HL-60/S4 treated with phorbol 12-myristate 13-acetate at 8.2 ng/mL for 4 days and 3 days (cell line): Measurements from ENCODE around the gene GALNT4.

Experiments
- in situ Hi-C: fragments of 300-500 bp; cut with MboI; formaldehyde crosslinking; loops from 2 replicates; pipeline ENCODE4 v1.15.0; 2022; ENCODE audit warnings: low sequenced_read_pairs

Gene GALNT4

DNA sequence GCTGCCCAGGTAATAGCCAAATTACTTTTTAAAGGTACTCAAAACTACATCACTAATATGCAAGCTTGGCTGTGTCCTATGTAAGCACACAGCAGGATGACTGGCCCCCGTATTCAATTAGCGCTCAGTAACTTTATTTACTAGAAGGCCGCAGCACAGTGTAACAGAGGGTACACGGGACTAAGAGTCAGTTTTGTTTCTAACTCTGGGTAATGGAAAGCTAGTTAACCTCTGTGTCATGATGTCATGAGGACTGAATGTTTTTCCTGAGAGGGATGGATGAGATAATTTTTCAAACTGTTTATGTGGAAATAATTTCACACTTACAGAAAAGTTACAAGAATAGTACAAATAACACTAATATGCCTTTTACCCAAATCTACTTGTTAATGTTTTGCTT, 27.1 kb downstream of the GALNT4 start:
- in situ Hi-C loops = no loop called here

DNA sequence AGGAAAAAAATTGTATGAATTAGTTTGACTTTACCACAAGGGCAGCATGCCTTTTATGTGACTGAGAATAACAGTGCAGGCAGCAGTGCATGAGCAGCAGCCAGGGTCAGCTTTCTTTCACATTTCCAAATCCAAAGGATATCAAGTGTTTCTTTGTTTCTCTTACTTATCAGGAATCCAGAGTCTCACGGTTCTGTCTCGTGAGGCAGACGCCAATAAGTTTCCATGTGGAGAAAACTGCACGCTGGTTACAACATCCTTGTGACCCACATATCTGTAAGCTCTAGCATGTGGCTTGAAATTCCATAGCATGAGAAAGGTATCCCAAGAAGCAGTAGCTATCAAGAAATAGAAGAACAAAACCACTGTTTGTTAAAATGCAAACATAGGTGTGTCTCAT, 27.6 kb downstream of the GALNT4 start:
- in situ Hi-C loops = no loop called here

DNA sequence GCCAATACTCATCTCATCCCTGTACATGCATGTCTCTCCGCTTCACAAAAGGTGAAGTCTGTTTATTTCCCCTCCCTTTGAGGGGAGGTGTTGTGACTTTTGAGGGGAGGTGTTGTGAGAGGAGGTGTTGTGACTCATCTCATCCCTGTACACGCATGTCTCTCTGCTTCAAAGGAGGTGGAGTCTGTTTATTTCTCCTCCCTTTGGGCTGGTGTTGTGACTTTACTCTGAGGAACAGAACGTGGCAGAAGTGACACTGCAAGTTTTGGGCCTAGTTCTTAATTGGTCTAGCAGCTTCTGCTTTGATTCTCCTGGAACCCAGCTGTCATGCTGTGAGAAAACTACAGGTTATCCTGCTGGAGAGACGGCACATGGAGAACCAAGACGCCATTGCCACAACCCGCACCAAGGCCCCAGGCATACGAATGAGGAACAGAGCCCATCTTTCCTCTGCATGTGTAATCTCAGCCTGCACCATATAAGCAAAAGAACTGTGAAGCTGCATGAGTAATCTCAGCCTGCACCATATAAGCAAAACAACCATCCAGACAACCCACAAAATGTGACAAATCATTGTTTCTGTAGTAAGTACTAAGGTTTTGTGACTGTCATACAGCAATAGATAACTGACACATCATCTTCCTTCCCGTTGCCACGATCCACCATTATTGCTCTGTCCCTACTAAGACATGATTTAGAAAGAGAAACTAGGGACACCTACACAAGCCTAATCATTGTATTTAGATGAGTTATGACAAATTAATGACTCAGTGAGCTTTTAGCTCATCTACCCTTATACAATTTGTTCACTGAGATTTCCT, 30.0 kb downstream of the GALNT4 start:
- in situ Hi-C loops = no loop called here

DNA sequence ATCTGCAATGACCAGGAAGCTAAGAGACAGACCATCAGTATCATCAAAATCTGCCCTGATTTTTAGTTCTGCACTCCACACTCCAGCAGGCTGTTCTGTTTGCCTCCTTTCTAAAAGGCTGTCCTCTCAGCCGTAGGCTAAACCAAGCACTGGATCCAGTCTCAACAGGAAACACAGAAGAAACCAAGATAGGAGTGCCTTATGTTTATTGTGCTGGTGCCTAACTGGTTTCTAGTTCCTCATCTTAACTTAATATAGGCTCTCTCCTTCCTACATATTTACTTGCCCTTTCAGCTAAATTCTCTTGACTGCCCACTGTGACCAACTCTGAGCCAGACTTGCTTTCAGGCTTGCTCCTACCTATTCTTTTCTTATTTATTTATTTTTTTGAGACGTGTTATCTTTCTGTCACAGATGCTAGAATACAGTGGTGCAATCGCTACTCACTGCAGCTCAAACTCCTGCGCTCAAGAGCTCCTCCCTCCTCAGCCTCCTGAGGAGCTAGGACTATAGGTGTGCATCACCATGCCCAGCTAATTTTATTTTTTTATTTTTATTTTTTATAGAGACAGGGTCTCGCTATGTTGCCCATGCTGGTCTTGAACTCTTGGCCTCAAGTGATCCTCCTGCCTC, 30.8 kb downstream of the GALNT4 start:
- in situ Hi-C loops = no loop called here

DNA sequence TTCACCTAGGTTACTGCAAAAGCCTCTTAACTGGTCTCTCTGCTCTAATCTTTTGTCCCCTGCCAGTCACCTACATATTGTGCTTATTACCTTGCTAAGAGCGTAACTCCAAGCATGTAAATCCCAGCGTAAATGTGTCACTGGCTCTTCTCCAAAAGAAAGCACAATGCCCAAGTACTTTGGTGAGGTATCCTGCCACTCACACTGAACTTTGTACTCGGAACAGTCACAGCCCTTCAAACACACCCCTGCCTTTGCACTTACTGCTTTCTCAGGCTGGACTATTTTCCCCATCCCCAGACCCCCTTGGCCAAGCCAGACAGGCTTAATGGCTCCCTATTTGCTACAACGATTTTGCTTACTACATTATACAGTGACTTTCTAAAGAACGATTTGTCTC, 31.7 kb downstream of the GALNT4 start:
- in situ Hi-C loops = no loop called here

DNA sequence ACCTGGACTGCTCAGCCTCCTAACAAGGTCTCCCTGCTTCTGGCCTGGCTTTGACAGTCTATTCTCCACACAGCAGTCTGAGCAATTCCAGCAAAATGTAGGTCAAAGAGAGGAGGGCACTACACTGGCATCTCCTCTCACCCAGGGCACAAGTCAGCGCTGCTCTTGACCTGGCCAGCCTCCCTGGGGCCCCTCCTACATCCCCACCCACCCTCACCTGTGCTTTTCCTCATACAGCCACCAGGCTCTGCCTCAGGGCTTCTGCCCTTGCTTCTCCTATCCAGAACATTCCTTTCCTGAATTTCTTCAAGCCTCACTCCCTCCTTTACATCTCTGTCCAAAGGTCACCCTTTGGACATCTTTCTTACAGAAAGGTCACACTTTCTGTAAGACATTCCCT, 33.7 kb downstream of the GALNT4 start:
- in situ Hi-C loops = no loop called here

DNA sequence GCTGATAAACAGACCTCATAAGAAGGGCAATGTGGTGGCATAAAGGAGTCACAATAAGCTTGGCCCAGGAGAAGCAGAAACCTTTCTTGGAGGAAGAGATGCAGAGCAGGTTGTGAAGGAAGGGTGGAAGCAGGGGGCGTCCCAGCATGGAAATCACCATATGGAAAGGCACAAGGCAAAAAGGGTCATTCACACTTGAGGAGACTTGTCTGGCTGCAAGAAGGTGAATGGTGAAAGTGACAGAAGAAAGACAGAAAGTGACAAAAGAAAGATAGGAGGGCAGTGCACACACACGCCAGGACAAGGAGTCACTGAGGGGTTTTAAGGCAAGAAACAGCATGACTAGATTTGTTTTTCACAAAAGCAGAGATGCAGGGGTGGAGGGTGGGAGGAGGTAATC, 38.3 kb downstream of the GALNT4 start:
- in situ Hi-C loops = no loop called here

DNA sequence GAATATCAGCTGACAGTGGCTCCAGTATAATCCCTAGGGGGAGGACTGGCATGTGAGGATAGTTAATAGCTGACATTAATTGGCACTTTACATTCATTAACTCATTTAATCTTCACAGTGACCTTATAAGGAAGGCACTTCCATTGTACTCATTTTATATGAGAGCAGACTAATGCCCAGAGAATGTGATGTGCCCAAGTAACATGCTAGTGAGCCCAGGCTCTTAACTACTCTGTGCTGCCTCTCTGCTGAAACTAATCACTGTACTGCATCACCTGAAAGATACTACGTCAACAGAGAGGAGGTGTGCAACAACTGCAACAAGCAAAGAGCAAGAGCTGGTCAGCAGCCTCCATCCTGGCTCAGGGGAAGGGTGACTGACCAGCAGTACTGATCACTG, 40.1 kb downstream of the GALNT4 start:
- in situ Hi-C loops = no loop called here

DNA sequence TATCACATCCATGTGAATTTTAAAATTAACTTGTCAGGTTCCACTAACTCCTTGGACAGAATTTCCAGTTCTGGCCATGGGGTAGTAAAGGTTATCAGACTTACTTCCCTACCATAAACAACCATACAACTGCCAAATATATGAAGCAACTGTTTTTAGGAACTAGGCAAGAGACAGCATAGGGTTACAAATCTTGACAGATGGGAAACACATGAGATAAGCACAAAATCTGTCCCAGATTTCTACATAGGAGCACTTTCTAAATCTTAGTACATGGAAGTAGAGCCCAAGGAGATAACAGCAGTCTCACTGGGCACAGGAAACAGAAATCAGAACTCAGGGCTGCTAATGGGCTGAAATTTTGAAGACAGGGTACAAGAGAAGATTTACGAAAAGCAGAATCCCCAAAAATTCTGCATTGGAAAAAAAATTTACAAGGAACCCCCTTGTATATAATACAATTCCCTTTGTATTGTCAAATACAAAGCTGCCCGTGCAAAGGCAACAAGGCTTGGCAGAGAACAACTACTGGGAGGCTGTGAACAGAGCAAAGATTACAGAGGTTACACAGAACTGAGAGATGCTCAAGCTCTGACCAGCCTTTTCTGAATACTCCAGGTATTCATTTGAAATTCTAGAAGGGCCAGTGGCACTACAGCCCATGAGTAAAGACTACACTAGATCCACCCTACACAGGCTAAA, 43.2 kb downstream of the GALNT4 start:
- in situ Hi-C loops = no loop called here

DNA sequence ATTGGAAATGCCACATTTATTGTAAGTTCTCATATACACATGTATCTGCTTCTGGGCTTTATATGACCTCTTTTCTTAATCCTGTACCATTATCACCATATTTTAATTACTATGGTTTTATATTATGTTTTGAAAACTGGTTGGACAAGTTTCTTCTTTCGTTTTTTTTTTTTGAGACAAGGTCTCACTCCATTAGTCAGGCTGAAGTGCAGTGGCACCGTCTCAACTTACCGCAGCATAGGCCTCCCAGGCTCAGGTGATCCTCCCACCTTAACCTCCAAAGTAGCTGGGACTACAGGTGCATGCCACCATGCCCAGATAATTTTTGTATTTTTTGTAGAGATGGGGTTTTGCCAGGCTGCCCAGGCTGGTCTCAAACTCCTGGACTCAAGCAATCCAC, 44.6 kb downstream of the GALNT4 start:
- in situ Hi-C loops = no loop called here

DNA sequence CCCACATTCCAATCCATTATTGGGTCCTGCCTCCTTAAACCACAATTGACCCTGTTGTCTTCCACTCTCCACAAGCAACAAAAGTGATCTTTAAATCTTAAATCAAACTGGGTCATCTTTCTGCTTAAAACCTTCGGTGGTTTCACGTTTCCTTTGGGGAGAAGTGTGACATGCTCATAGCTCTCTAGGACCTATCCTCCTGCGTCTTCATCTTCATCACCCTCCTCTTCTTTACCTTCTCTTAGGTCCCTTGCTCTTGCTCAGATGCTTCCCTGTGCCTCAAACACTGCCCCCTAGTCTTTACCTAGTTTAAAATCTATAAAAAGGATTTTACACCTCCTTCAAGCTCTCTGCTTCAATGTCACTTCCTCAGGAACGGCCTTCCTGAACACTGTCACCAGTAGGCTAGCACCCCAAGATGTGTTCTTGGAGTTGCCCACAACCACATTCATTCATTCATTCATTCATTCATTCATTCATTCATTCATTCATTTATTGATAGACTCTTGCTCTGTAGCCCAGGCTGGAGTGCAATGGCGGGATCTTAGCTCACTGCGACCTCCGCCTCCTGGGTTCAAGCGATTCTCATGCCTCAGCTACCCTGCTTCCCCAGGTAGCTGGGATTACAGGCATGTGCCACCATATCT, 46.8 kb downstream of the GALNT4 start:
- in situ Hi-C loops = no loop called here

DNA sequence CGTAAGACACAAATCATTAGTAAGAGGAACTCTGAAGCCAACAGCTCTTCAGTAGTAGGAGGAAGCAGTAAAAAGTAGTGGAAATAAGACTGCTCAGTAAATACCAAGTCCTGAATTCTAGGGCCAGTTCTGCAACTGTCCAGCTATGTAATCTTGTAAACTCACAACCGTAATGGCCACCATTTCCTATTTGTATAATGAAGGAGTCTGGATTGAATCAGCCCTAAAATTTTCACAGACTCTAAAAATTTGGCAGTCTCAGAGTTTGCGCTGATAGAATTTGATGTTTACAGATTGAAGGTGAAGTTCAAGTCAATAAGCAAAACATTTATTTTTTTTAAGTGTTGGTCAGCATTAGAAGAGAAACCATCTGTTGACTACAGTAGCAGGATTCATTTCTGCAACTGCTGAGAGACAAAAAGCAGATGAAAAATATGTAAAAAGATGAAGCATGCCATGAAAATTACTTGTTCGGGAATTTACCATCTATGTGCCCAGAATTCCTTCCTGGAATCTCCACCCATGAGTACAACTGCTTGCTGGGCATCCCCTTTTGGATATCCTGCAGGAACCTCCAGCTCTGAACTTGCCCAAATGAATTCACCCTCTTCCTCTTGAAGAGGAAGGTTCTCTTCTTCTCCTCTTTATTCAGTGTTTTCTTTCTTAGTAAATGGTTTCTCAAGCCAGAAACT, 47.5 kb downstream of the GALNT4 start:
- in situ Hi-C loops = no loop called here

DNA sequence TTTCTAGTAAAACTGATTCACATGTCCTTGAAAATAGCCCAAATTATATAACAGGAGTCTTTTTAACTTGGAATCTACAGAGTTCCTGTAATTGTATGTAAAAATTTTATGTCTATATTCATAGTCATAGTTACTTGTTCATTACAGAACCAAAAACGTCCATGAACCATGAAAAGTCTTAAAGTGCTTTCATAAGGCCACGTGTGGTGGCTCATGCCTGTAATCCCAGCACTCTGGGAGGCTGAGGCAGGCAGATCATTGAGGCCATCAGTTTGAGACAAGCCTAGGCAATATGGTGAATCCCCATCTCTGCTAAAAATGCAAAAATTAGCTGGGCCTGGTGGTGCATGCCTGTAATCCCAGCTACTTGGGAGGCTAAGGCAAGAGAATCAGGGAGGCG, 48.4 kb downstream of the GALNT4 start:
- in situ Hi-C loops = no loop called here

DNA sequence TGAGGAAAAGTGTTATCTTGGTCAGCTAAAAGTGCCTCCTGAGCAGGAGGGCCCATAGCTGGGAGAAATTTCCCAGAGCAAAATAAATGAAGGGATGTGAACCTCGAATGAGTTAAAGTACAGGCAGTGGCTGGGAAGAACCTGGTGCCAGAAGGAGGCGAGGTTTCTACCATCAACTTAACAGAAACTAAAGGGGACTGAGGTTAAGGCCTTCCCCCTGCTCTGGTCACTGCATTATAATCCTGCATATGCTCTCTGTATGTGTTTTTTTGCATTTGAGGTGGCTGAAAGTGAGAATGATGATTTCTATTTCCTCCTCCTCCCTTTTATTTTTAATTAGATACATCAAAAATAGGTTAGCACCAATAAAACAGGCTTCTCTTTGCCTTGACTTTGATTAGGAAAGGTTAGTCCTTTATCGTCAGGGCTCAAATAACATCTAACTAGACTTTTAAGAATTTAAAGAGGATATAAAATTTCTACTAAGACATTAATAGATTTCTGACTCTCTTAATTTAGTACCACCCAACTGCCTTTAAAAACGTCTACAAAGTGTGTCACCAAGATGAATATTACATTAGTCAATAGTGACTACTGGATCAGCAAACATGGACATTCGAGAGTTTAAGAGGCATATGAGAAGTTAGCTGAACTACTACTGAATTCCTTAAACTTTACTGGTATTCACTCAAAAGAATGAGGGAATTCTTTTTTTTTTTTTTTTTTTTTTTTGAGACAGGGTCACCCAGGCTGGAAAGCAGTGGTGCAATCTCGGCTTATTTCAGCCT, 49.2 kb downstream of the GALNT4 start:
- in situ Hi-C loops = no loop called here

DNA sequence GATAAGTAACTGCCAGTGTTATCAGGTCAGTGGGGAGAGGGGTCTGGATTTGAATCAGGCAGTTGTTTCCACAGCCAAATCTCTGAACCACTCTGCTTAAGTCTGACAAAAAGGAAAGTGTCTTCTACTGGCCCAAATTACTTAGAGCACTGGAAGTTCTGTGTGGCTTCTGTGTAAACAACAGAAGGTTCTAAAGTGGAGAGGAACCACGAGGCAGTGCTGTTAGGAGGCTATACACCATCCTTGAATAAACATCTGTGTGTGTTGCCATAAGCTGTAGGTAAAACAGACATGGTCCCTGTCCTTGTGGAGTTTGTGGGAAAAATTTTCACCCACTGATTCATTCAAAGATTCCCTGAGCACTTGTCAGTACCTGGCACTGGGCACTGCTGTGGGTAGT, 50.0 kb downstream of the GALNT4 start:
- in situ Hi-C loops = loop anchor here (25.0 kb wide), 1 partner anchor 437 kb away; no protein-coding TSS in a partner anchor
